MCF 10A (cell line): Measurements from ENCODE around the gene PDILT. TPM values are rescaled to one million over a fixed set of nuclear protein-coding genes. Genes with fewer than 3 reads are reported as not detected.

Experiments used
- BruUV-seq: library from RNA; stranded (reverse); fragments of 400-500 nt; replicated peaks from 2 replicates; lab custom pipeline; 2021; lab: Mats Ljungman, UMichigan
- CTCF ChIA-PET: fragments of 300-600 bp; sonication (Branson Sonifier 250); formaldehyde crosslinking; extraction: SDS; loops from one replicate; lab custom pipeline; 2021; ENCODE audit warnings: antibody characterized with exemption, inconsistent platforms; lab: Yijun Ruan, JAX
- POLR2A ChIA-PET: fragments of 300-600, 350-650 bp; sonication (Branson Sonifier 250); formaldehyde crosslinking; extraction: SDS; loops from one replicate; lab custom pipeline; 2020; ENCODE audit warnings: antibody characterized with exemption, inconsistent platforms; lab: Yijun Ruan, JAX
- DNase-seq: peaks from one replicate; pipeline ENCODE4 v3.0.0-alpha.2; 2018; ENCODE audit not compliant: unreplicated experiment
- H3K27ac Mint-ChIP-seq: one replicate; pipeline ENCODE4 v1.8.0; 2022; ENCODE audit warnings: mild to moderate bottlenecking, low read depth, mixed read lengths; ENCODE audit not compliant: unreplicated experiment
- H3K27me3 Mint-ChIP-seq: one replicate; pipeline ENCODE4 v1.8.0; 2022; ENCODE audit warnings: mixed read lengths; ENCODE audit not compliant: insufficient read depth, unreplicated experiment
- H3K36me3 Mint-ChIP-seq: one replicate; pipeline ENCODE4 v1.8.0; 2022; ENCODE audit warnings: mild to moderate bottlenecking, moderate library complexity, mixed read lengths; ENCODE audit not compliant: insufficient read depth, unreplicated experiment
- H3K4me1 Mint-ChIP-seq: one replicate; pipeline ENCODE4 v1.8.0; 2022; ENCODE audit warnings: mixed read lengths; ENCODE audit not compliant: insufficient read depth, unreplicated experiment
- H3K4me3 Mint-ChIP-seq: one replicate; pipeline ENCODE4 v1.8.0; 2022; ENCODE audit warnings: mild to moderate bottlenecking, moderate library complexity, mixed read lengths; ENCODE audit not compliant: unreplicated experiment
- H3K9me3 Mint-ChIP-seq: one replicate; pipeline ENCODE4 v1.8.0; 2022; ENCODE audit warnings: mixed read lengths; ENCODE audit not compliant: unreplicated experiment
- intact Hi-C: fragments of 100-400 bp; cut with micrococcal nuclease; formaldehyde crosslinking; loops from 2 replicates; pipeline ENCODE4 v1.14.1; 2022
- total RNA-seq: library from RNA; stranded (reverse); gene quantifications from 2 replicates; pipeline ENCODE4 v1.2.3, GENCODE V29; 2022
- TF ChIP-seq, protein P1 (sequence below): fragments of 200-600 bp; IDR thresholded peaks from one replicate; pipeline ENCODE4 v1.8.0; 2022; ENCODE audit warnings: antibody characterized with exemption, mild to moderate bottlenecking; ENCODE audit not compliant: unreplicated experiment

The PDILT gene
- total RNA-seq, 1 experiment from 2014 or later: not detected

DNA sequence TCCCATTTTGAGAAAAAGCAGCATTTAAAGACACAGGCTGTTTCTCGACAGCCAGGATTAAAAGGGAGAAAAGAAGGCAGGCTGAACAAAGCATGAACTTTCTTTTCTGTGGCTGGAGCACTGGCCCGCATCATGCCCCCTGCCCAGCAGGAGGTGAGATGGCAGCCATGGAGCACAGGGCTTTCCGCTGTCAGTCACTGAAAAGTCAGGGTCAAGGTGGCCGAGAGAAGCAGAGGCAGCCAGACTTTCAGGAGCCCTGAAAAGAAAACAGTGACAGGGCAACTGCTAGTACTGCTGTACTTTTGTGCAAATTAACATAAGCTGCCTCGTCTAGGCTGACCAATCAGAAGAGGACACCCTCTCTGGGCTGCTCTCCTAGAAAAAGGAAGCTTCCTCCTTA is 71.4 kb downstream of the PDILT start:
- BruUV-seq: no TSS peak
- Mint-ChIP-seq H3K27ac (no peak overlapping the region), H3K9me3 (peaks cover 10% of the 10 kb centered on the region), H3K27me3 (peaks cover 43% of the 10 kb centered on the region), H3K4me1 (no peaks in the 10 kb centered on the region), H3K36me3 (no peaks in the 10 kb centered on the region), H3K4me3 (no peak overlapping the region)
- no peak for DNase-seq
- ChIA-PET CTCF (interaction anchor here (0.5 to 1.1 kb wide), 3 partner anchors 10 to 51 kb away, joined by 3 read pairs; no protein-coding TSS in a partner anchor), POLR2A (no interaction called here)
- TF ChIP-seq, protein P1, sequence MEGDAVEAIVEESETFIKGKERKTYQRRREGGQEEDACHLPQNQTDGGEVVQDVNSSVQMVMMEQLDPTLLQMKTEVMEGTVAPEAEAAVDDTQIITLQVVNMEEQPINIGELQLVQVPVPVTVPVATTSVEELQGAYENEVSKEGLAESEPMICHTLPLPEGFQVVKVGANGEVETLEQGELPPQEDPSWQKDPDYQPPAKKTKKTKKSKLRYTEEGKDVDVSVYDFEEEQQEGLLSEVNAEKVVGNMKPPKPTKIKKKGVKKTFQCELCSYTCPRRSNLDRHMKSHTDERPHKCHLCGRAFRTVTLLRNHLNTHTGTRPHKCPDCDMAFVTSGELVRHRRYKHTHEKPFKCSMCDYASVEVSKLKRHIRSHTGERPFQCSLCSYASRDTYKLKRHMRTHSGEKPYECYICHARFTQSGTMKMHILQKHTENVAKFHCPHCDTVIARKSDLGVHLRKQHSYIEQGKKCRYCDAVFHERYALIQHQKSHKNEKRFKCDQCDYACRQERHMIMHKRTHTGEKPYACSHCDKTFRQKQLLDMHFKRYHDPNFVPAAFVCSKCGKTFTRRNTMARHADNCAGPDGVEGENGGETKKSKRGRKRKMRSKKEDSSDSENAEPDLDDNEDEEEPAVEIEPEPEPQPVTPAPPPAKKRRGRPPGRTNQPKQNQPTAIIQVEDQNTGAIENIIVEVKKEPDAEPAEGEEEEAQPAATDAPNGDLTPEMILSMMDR: no peak
- intact Hi-C loops: no loop called here

DNA sequence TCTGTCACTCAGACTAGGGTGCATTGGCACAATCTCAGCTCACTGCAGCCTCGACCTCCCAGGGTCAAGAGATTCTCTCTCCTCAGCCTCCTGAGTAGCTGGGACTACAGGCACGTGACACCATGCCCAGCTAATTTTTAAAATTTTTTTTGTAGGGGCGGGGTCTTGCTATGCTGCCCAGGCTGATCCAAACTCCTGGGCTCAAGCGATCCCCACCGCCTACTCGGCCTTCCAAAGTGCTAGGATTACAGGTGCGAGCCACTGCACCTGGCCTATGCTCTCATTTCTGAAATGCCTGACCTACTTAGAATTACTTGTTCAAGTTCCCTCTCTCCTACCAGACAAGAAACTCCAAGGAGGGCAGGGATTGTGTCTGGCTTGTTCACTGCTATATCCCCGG is 72.1 kb downstream of the PDILT start:
- Mint-ChIP-seq H3K4me1 (no peaks in the 10 kb centered on the region), H3K36me3 (no peaks in the 10 kb centered on the region), H3K27ac (no peak overlapping the region), H3K27me3 (peaks cover 36% of the 10 kb centered on the region), H3K4me3 (no peak overlapping the region), H3K9me3 (peaks cover 10% of the 10 kb centered on the region)
- BruUV-seq: no TSS peak
- TF ChIP-seq, protein P1: no peak
- CTCF ChIA-PET: interaction anchor here (1.6 kb wide), 1 partner anchor 32 kb away, joined by 7 read pairs; no protein-coding TSS in a partner anchor
- POLR2A ChIA-PET: no interaction called here
- intact Hi-C loops: no loop called here
- DNase-seq: no peak

DNA sequence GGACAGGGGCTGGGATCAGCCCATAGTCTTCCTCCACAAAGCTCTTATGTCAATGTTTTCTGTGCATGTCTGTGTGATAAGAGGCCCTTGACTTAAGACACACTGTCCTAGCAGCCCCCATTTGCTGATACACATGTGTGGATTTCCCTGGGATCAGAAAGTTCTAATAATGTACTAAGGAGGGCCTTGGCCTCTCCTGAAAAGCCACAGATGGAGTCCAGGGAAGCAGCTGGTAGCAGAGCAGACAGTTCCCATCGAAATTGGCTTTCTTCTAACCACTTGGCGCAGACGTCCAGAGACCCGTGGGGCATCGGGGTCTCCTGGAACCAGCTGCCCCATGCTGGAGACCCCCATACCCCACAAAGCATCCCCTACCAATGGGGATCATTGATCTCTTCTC is 72.9 kb downstream of the PDILT start:
- intact Hi-C loops: no loop called here
- ChIA-PET POLR2A (no interaction called here), CTCF (interaction anchor here (1.6 kb wide), 1 partner anchor 31 kb away, joined by 7 read pairs; no protein-coding TSS in a partner anchor)
- no TSS peak for BruUV-seq
- no peaks in the 10 kb centered on the region for H3K36me3 Mint-ChIP-seq
- peaks cover 10% of the 10 kb centered on the region for H3K9me3 Mint-ChIP-seq
- TF ChIP-seq, protein P1: no peak
- no peak overlapping the region for H3K27ac Mint-ChIP-seq
- peaks cover 30% of the 10 kb centered on the region for H3K27me3 Mint-ChIP-seq
- DNase-seq: no peak
- H3K4me1 Mint-ChIP-seq: no peaks in the 10 kb centered on the region
- H3K4me3 Mint-ChIP-seq: no peak overlapping the region

DNA sequence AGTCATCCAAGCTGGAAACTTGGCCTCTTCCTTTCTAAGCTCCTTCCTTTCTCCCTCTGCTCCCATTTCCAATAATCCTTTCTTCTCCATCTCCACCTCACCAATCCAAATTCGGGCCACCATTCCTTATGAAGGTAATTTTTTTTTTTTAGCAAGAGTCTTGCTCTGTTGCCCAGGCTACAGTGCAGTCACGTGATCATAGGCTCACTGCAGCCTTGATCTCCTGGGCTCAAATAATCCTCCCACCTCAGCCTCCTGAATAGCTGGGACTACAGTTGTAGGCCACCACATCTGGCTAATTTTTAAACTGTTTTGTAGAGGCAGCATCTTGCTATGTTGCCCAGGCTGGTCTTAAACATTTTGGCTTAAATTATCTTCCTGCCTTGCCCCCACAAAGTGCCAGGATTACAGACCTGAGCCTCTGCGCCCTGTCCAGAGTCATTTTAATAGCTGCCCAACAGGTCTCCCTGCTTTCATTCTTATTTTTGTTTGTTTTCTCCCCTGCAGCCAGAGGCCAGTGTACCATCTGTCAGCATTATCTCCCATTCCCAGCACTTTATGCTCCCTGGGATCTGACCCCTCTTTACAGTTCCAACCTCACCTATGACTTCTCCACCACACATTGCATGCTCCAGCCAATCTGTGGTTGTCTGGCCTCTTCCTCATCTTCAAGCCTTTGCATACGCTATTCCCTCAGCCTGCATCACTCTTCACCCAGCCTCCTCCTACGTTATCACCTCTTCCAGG is 75.0 kb downstream of the PDILT start:
- Mint-ChIP-seq H3K27me3 (peaks cover 23% of the 10 kb centered on the region), H3K4me1 (no peaks in the 10 kb centered on the region), H3K4me3 (no peak overlapping the region), H3K27ac (no peak overlapping the region), H3K9me3 (peaks cover 10% of the 10 kb centered on the region), H3K36me3 (no peaks in the 10 kb centered on the region)
- ChIA-PET CTCF (interaction anchor here (0.6 to 0.7 kb wide), 3 partner anchors 160 to 700 kb away, joined by 3 to 4 read pairs (median 3); no protein-coding TSS in a partner anchor), POLR2A (interaction anchor here (0.5 kb wide), 1 partner anchor 422 kb away, joined by 3 read pairs; no protein-coding TSS in a partner anchor)
- no TSS peak for BruUV-seq
- TF ChIP-seq, protein P1: no peak
- intact Hi-C loops: no loop called here
- DNase-seq: no peak
